Activated CD4-positive, alpha-beta T cell treated with anti-CD3 and anti-CD28 coated beads, Interleukin-2, amount 50 U/mL, for 4 hours (primary cell): ENCODE data around the gene SCN1A.
"Not testable (repeated sequence)": the region's sequence is repeated elsewhere in the genome, so short reads cannot be mapped to it uniquely, and the experiment has no call there.

Experiments
- DNase-seq, 2 experiments: peaks; one replicate each; pipeline ENCODE4 v3.0.0-alpha.2; 2020

SCN1A gene

GRCh38 chr2:166127217-166128155, at the start of gene SCN1A:
TSS of gene SCN1A (minus strand) at chr2:166128020. CDS start at chr2:166073621, 54,399 bp downstream.
- DNase-seq, result no peak

- no peak for DNase-seq
These were observed 45.4 kb upstream of the SCN1A start for GRCh38 chr2:166173263-166173662.

DNA sequence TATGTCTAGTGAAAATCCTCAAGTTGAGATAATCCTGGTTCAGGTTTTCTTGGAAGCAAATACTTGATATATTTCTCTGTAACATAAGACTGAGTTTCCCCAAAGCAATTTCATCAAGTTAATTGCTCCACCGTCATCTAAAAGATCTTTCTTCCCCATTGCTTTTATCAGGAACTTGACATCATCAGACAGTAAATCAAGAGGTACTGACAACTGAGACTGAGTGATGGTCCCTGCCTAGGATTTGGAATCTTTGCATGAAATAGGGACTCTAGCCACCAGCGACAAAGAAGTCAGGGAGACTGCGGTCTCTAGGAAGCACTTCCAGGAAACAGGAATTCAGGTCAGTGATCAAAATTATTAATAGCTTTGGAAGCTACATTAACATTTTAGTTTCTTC, 43.4 kb upstream of the SCN1A start:
- no peak for DNase-seq

GRCh38 chr2:166170356-166170755, 42.5 kb upstream of the SCN1A start:
- no peak for DNase-seq

GRCh38 chr2:166167449-166167848, 39.6 kb upstream of the SCN1A start:
- DNase-seq, result no peak

DNA sequence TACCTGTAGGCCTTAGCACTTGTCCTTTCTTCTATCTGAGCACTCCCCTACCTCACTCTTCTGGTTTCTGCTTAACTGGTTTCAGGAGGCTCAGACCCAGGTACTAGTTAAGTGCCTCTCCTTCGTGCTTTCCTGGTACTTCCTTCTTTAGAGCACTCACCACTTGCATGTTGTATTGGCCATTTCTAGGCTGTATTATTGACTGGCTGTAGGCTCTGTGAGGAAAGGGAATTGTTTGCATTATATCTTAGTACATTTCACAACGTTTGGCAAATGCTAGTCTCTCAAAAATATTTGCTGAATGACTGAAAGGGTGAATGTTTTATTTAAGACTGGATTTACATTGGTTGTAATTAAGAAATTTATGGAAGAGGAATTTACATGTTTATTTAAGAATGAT, 36.0 kb upstream of the SCN1A start:
- no peak for DNase-seq

DNA sequence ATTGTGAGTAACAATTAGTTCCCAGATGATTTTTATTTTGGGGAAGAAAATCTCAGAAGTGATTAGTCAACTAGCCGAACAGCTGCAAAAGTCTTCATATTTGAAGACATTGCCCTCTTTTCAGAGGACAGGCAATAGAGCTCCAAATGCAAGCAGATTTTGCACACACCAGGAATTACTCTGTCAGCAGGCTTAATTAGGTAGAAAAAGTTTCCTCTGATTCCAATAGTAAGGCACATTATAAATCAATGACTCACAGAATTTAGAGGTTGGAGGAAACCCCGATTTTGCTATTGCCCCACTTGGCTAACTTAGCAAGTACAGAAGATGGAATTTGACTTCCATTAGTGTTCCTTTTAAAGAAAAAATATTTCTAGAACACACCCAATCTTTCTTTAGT, 30.7 kb upstream of the SCN1A start:
- no peak for DNase-seq

GRCh38 chr2:166157578-166157977, 29.8 kb upstream of the SCN1A start:
- DNase-seq, result no peak

DNA sequence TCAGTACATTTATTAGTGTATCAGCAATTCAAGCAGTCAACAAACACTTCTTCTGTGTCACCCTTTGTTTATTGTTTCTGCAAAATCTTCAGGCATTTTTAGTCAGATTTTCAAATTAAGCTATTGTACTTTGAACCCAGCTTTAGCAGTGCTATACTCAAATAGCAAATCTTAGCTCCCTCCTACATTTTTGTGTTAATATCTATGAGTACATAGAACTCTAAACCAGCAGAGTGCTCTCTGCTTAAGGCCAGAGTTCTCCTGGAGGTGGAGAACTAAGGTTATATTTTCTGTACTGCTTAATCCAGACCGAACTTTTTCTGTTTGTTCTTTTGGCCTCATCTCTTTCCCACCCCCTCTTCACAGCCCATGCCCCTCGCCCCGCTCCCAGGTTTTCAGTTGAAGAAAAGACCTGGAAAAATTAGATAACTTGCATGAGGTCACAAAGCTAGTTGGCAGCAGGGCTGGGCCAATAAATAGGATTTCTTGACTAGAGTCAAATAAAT, 29.2 kb upstream of the SCN1A start:
- DNase-seq, result no peak

DNA sequence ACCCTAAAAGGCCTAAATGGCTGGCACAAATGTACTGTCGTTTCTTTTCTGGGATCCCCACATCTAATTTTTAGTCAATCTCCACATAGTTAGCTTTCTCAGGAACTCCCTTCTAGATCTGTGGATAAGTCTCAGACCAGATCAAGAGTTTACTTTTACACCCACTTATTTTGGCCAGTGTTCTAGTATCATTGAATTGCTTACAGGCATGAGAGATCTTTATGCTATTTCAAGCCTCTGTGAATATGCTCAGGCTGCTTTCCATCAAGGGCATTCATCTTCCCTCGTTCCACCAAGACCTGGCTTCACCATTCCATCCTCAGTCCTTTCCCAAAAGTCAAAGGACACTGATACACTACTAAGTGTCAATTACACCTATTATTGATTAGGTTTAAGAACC, 27.8 kb upstream of the SCN1A start:
- DNase-seq, result no peak

DNA sequence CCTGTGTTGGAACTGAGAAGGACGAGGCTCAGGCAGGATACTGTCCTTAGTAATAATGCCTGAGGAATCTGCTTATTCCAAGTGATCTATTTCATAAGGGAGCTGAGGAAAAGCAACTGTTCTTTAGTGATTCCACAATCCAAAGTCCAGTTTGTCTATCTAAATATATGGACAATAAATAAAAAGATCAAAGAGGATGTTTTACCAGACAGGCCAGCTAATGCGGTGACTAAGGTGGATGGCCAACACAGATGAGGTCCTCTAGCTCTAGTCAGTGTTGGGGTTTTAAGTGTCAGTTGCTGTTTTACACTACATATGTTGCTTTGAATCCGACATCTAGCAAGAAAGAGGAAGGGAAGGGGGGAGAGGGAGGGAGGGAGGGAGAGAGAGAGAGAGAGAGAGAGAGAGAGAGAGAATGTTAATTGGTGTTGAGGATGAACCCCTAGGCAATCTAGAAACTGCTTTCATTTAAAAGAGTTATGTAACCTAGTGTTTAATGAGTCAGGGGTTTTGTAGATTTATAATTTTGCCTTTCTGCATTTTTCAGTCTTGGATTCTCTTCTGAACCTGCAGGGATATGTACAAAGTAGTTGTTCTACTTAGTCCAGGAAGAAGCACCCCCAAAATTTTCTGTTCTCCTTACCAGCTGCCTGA, 27.0 kb upstream of the SCN1A start:
- no peak for DNase-seq

GRCh38 chr2:166152064-166152463, 24.2 kb upstream of the SCN1A start:
- no peak for DNase-seq

- DNase-seq, result no peak
These were observed 20.9 kb upstream of the SCN1A start for GRCh38 chr2:166148500-166149400.

GRCh38 chr2:166147883-166148282, 20.1 kb upstream of the SCN1A start:
- DNase-seq, result no peak

DNA sequence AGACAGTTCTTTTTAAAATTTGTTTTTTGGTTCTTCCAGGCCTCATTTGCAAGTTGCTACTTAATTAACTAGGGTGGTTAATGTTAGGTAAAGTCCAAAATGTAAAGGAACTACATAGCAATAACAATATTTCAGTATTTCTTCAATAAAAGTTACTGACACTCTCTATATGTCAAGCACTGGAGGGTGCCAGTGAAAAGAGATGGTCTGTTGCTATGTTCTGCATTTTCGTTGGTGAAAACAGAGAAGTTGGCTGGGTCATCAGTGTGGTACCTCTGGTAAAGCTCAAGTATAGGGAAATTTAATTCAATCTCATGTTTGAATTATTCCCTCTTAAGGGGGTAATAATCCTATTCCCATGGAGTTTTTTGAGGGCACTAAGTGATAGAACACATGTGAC, 16.3 kb upstream of the SCN1A start:
- no peak for DNase-seq

DNA sequence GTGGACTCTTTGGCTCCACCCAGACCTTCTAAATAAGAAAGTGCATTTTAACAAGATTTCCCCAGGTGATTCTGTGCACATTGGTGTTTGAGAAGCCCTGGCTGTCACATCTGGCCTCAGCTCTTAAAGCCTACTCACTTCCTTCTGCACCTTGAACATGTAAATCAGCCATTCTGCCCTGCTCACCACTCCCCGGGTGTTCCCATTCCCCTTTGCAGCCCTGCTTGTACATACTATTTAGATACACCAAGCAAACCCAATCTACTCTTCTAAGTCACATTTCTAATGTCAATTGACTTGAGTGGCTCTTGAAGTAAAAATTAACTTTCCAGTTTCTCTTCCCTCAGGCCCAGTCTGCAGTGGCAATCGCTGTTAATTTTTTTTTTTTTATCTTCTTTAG, 13.1 kb upstream of the SCN1A start:
- no peak for DNase-seq

DNA sequence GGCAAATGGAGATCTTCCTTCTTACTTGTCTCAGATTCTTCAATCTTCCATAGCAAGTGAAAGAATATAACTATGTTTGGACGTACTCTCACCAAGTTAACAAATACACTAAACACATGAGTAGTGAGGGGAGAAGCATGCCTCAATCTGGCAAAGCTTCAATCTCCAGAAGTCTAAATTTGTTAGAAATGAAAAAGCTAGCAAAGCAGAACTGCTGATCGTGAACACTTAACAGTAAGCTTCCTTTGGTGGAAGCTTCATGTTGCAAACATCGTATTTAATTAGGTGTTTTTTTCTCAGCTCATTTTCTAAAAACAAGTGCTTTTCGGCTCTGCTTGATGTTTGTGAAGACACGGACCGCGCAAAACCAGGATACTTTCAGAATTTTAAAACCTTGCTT, 12.7 kb upstream of the SCN1A start:
- no peak for DNase-seq

GRCh38 chr2:166139479-166139878, 11.7 kb upstream of the SCN1A start:
- DNase-seq, result not testable (repeated sequence)

GRCh38 chr2:166138667-166139066, 10.8 kb upstream of the SCN1A start:
- DNase-seq, result no peak

DNA sequence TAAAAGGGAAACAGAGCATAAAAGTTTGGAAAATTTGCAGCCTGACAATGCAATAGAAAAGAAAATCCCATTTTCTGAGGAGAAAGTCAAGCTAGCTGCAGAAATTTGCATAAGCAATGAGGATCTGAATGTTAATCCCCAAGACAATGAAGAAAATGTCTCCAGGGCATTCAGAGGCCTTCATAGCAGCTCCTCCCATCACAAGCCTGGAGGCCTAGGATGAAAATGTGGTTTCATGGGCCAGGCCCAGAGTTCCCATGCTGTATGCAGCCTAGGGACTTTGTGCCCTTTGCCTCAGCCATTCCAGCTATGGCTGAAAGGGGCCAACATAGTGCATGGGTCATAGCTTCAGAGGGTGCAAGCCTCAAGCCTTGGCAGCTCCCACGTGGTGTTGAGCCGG, 10.3 kb upstream of the SCN1A start:
- no peak for DNase-seq

- DNase-seq, result no peak
These were observed 9.5 kb upstream of the SCN1A start for GRCh38 chr2:166137331-166137730.

- no peak for DNase-seq
These were observed 8.0 kb upstream of the SCN1A start for GRCh38 chr2:166135849-166136258.
